ENCODE measurements around the gene KRT12.

- TF ChIP-seq ELF4 (IDR thresholded peaks at IDR 0.05) (no peak), LEF1 (IDR thresholded peaks at IDR 0.05; ENCODE audit: borderline replicate concordance) (no peak), ZNF384 (IDR thresholded peaks at IDR 0.05) (no peak), HDGF (IDR thresholded peaks at IDR 0.05; ENCODE audit: borderline replicate concordance) (no peak), SUZ12 (IDR thresholded peaks at IDR 0.05) (no peak), BHLHE40 (IDR thresholded peaks at IDR 0.05; ENCODE audit: borderline replicate concordance) (no peak), NFRKB (IDR thresholded peaks at IDR 0.05) (no peak), FOXA1 (IDR thresholded peaks at IDR 0.05) (no peak), FOXK2 (IDR thresholded peaks at IDR 0.05) (no peak), SP1 (IDR thresholded peaks at IDR 0.05) (no peak), L3MBTL2 (conservative IDR thresholded peaks at IDR 0.05) (no peak)
- TF ChIP-seq, protein P1, sequence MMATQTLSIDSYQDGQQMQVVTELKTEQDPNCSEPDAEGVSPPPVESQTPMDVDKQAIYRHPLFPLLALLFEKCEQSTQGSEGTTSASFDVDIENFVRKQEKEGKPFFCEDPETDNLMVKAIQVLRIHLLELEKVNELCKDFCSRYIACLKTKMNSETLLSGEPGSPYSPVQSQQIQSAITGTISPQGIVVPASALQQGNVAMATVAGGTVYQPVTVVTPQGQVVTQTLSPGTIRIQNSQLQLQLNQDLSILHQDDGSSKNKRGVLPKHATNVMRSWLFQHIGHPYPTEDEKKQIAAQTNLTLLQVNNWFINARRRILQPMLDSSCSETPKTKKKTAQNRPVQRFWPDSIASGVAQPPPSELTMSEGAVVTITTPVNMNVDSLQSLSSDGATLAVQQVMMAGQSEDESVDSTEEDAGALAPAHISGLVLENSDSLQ (IDR thresholded peaks at IDR 0.05) = no peak
Measured at GRCh38 chr17:40915199-40915661, 48.2 kb upstream of the KRT12 start.

Measured in HEK293T (cell line).